H1 (cell line): ENCODE results near the gene RABGAP1. TPM values are rescaled to one million over a fixed set of nuclear protein-coding genes. Genes with fewer than 3 reads are reported as not detected.

Source experiments
- CTCF ChIA-PET: fragments of 300-600 bp; sonication (Branson Sonifier 250); formaldehyde crosslinking; loops from one replicate; lab custom pipeline; 2021; ENCODE audit not compliant: partially characterized antibody; lab: Charles Lee
- POLR2A ChIA-PET: fragments of 300-600 bp; sonication (Branson Sonifier 250); formaldehyde crosslinking; loops from one replicate; lab custom pipeline; 2021; ENCODE audit warnings: inconsistent platforms; ENCODE audit not compliant: partially characterized antibody; lab: Charles Lee
- DNase-seq, 2 experiments: peaks; one replicate each; pipeline versions ENCODE4 v3.0.0 to v3.0.0-alpha.2; 2010 to 2022; ENCODE audit warnings: low spot score in 2 of 2, low read depth in 1 of 2, mixed read lengths in 1 of 2
- FAIRE-seq: peaks from 2 replicates; lab custom pipeline; 2011; peaks lifted over from hg19 to GRCh38; lab: Jason Lieb, UNC
- H2AFZ ChIP-seq: 2 replicates; pipeline ENCODE4 v1.8.1; 2012; ENCODE audit warnings: low read length, inconsistent platforms
- H2AK5ac ChIP-seq: 2 replicates; pipeline ENCODE4 v1.6.1; 2013; ENCODE audit warnings: low read depth, low read length
- H2BK120ac ChIP-seq: replicated peaks from 2 replicates; pipeline ENCODE3; 2013; ENCODE audit warnings: low read depth, low read length, inconsistent platforms
- H2BK12ac ChIP-seq: 2 replicates; pipeline ENCODE4 v1.6.1; 2013; ENCODE audit warnings: low read depth, low read length
- H2BK15ac ChIP-seq: 2 replicates; pipeline ENCODE4 v1.6.1; 2013; ENCODE audit warnings: low read length
- H2BK20ac ChIP-seq: 2 replicates; pipeline ENCODE4 v1.6.1; 2013; ENCODE audit warnings: low read length
- H2BK5ac ChIP-seq: 2 replicates; pipeline ENCODE4 v1.6.1; 2013; ENCODE audit warnings: low read depth, low read length
- H3K14ac ChIP-seq: 2 replicates; pipeline ENCODE4 v1.6.1; 2013; ENCODE audit warnings: inconsistent platforms; ENCODE audit not compliant: insufficient read length
- H3K18ac ChIP-seq: 2 replicates; pipeline ENCODE4 v1.6.1; 2013; ENCODE audit warnings: low read length; ENCODE audit errors: extremely low read depth
- H3K23ac ChIP-seq: 2 replicates; pipeline ENCODE4 v1.6.1; 2013; ENCODE audit warnings: inconsistent platforms; ENCODE audit not compliant: insufficient read length
- H3K23me2 ChIP-seq: 2 replicates; pipeline ENCODE4 v1.6.1; 2013; ENCODE audit warnings: low read depth, low read length
- H3K27ac ChIP-seq: 2 replicates; pipeline ENCODE4 v1.6.1; 2011; ENCODE audit warnings: low read depth, low read length, inconsistent platforms
- H3K27me3 ChIP-seq, 4 experiments: replicated peaks in 1 of 4; 1 replicate in 1 of 4; 2 replicates in 3 of 4; pipeline versions ENCODE4 v1.6.1 to v1.8.1; 2011 to 2013; ENCODE audit warnings: low read length in 3 of 4, mild to moderate bottlenecking in 3 of 4, inconsistent platforms in 2 of 4, mixed read lengths in 2 of 4, moderate library complexity in 1 of 4; ENCODE audit not compliant: control insufficient read depth in 3 of 4, insufficient read depth in 3 of 4; ENCODE audit errors: extremely low read depth in 1 of 4
- H3K36me3 ChIP-seq, 4 experiments: 2 replicates each; pipeline versions ENCODE4 v1.6.1 to v1.8.1; 2011 to 2013; ENCODE audit warnings: mild to moderate bottlenecking in 4 of 4, low read length in 3 of 4, moderate library complexity in 2 of 4, control low read depth in 1 of 4, inconsistent platforms in 1 of 4; ENCODE audit not compliant: insufficient read depth in 4 of 4, control insufficient read depth in 2 of 4
- H3K4ac ChIP-seq: replicated peaks from 2 replicates; pipeline ENCODE3; 2013; ENCODE audit warnings: low read length, low read depth, mixed read lengths, inconsistent platforms; ENCODE audit not compliant: insufficient read length
- H3K4me1 ChIP-seq, 4 experiments: replicated peaks in 1 of 4; 1 replicate in 1 of 4; 2 replicates in 3 of 4; pipeline versions ENCODE4 v1.6.1 to v1.8.1; 2011 to 2013; ENCODE audit warnings: low read length in 3 of 4, inconsistent platforms in 2 of 4, mixed read lengths in 1 of 4; ENCODE audit not compliant: insufficient read depth in 4 of 4, control insufficient read depth in 3 of 4
- H3K4me2 ChIP-seq, 2 experiments: 2 replicates each; pipeline versions ENCODE4 v1.6.1 to v1.8.1; 2011 to 2013; ENCODE audit warnings: low read depth in 2 of 2, low read length in 2 of 2, control low read depth in 1 of 2, inconsistent platforms in 1 of 2, mild to moderate bottlenecking in 1 of 2; ENCODE audit not compliant: insufficient read depth in 1 of 2
- H3K4me3 ChIP-seq, 4 experiments: fragments of 200-600, 300-600 bp in 1 of 4; sonication (generic), shearing (Covaris generic), sonication (Bioruptor Twin) in 1 of 4; 2 replicates each; pipeline versions ENCODE4 v1.5.1 to v1.8.1; 2011 to 2016; ENCODE audit warnings: low read length in 4 of 4, low read depth in 3 of 4, control low read depth in 2 of 4, inconsistent platforms in 2 of 4, mild to moderate bottlenecking in 2 of 4, mixed read lengths in 1 of 4, moderate library complexity in 1 of 4; ENCODE audit not compliant: insufficient read depth in 2 of 4; ENCODE audit errors: extremely low read depth in 1 of 4
- H3K56ac ChIP-seq: replicated peaks from 2 replicates; pipeline ENCODE3; 2013; ENCODE audit warnings: low read depth, mild to moderate bottlenecking, mixed read lengths, low read length, inconsistent platforms; ENCODE audit not compliant: insufficient read length
- H3K79me1 ChIP-seq: 2 replicates; pipeline ENCODE4 v1.6.1; 2013; ENCODE audit warnings: low read depth, low read length, control low read depth
- H3K79me2 ChIP-seq, 2 experiments: 2 replicates each; pipeline versions ENCODE4 v1.6.1 to v1.8.1; 2012 to 2013; ENCODE audit warnings: low read length in 2 of 2, mild to moderate bottlenecking in 2 of 2, inconsistent platforms in 1 of 2; ENCODE audit not compliant: insufficient read depth in 2 of 2, control insufficient read depth in 1 of 2
- H3K9ac ChIP-seq, 4 experiments: replicated peaks in 1 of 4; 1 replicate in 1 of 4; 2 replicates in 3 of 4; pipeline versions ENCODE4 v1.6.1 to v1.8.1; 2011 to 2013; ENCODE audit warnings: low read depth in 3 of 4, low read length in 3 of 4, control low read depth in 2 of 4, mild to moderate bottlenecking in 2 of 4, moderate library complexity in 2 of 4, inconsistent platforms in 1 of 4; ENCODE audit errors: extremely low read depth in 1 of 4
- H3K9me3 ChIP-seq, 2 experiments: 2 replicates each; pipeline versions ENCODE4 v1.6.1 to v1.8.1; 2012 to 2013; ENCODE audit warnings: mild to moderate bottlenecking in 2 of 2, moderate library complexity in 2 of 2, control low read depth in 1 of 2, inconsistent platforms in 1 of 2, low read depth in 1 of 2, low read length in 1 of 2, mixed read lengths in 1 of 2; ENCODE audit not compliant: insufficient read depth in 2 of 2
- H4K20me1 ChIP-seq, 2 experiments: replicated peaks in 1 of 2; 2 replicates each; pipeline versions ENCODE3 to v1.8.1; 2011 to 2013; ENCODE audit warnings: inconsistent platforms in 2 of 2, low read length in 2 of 2, mild to moderate bottlenecking in 1 of 2; ENCODE audit not compliant: insufficient read depth in 2 of 2, control insufficient read depth in 1 of 2
- H4K5ac ChIP-seq: 2 replicates; pipeline ENCODE4 v1.6.1; 2013; ENCODE audit warnings: low read length, low read depth, mixed read lengths, inconsistent platforms; ENCODE audit not compliant: insufficient read length
- H4K8ac ChIP-seq: 2 replicates; pipeline ENCODE4 v1.8.0; 2013; ENCODE audit warnings: mild to moderate bottlenecking, moderate library complexity, low read length, inconsistent platforms; ENCODE audit not compliant: insufficient read depth; ENCODE audit errors: extremely low read depth
- H4K91ac ChIP-seq: replicated peaks from 2 replicates; pipeline ENCODE3; 2013; ENCODE audit warnings: low read length, mixed read lengths, inconsistent platforms; ENCODE audit not compliant: insufficient read length
- BACH1 ChIP-seq: IDR thresholded peaks from 2 replicates; pipeline ENCODE4 v1.6.1; 2012; ENCODE audit warnings: low read length, improper control_type of control experiment
- WGBS, 2 experiments: shearing (Covaris generic) in 1 of 2; methylation state at CpG; one replicate each; pipeline versions ENCODE4 v1.1.6 to v1.1.7; 2013 to 2015; ENCODE audit warnings: low lambda C conversion rate in 2 of 2, mixed read lengths in 2 of 2, inconsistent platforms in 1 of 2, low coverage in 1 of 2, missing lambda C conversion rate in 1 of 2; ENCODE audit not compliant: insufficient replicate concordance in 2 of 2, insufficient coverage in 1 of 2, insufficient read length in 1 of 2; ENCODE audit errors: extremely low coverage in 1 of 2, missing lambda C conversion rate in 1 of 2; 5-methylcytosine and 5-hydroxymethylcytosine counted together
- polyA plus RNA-seq, 7 experiments: library from polyadenylated mRNA; depleted of rRNA in 3 of 7; stranded (reverse) in 5 of 7; unstranded in 2 of 7; fragments of >200 nt in 5 of 7; fragments of 200-250 nt in 2 of 7; gene quantifications; 1 replicate in 5 of 7; 2 replicates in 1 of 7; 4 replicates in 1 of 7; pipeline versions ENCODE4 v1.2.1 to v1.2.3, GENCODE V29; 2011 to 2013; ENCODE audit warnings: missing spikeins in 2 of 7, mixed read lengths in 2 of 7
- total RNA-seq: library from RNA; stranded (reverse); fragmentation: NEBNext Ultra II Directional; extraction: Animal tissue kit (Norgen Biotek cat#: 25700); gene quantifications from 2 replicates; pipeline ENCODE4 v1.2.1, GENCODE V29; 2021

RABGAP1 gene
- total and polyA plus RNA-seq, 2 of the 8 experiments (the other 6 are each of a cell fraction or from before 2014, with no cell fraction given) = 15.7 to 38.3 TPM

DNA sequence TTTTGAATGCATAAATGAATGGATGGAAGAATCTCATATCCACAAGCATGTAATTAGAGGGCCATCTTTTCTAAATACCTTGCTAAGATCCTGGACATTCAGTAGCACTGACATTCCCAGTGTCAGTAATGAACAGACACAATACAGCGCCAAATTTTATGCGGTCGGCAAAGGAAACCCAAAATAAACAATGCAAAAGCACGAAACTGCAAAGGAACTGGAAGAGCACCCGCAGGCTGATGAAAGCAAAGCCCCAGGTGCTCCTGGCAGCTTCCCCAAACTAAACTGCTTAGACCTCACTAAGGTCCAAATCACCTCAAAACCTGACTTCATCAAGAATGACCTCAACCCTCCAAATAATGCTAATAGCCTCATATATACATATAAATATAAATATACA is 194.6 kb downstream of the RABGAP1 start:
- ChIA-PET CTCF (interaction anchor here (0.8 to 1.1 kb wide), 2 partner anchors 9 to 97 kb away, joined by 3 read pairs; no protein-coding TSS in a partner anchor), POLR2A (interaction anchor here (0.5 kb wide), 1 partner anchor 162 kb away, joined by 3 read pairs; no protein-coding TSS in a partner anchor)
- Histone ChIP-seq H3K4me1 (no peaks in the 10 kb centered on the region), H3K9ac (no peak overlapping the region), H2AK5ac (no peak overlapping the region), H3K36me3 (peaks cover 0 to 26% (median 17%) of the 10 kb centered on the region in 4 experiments; a peak in 3 of 8 replicates), H3K9me3 (no peaks in the 10 kb centered on the region), H4K5ac (no peak overlapping the region), H3K79me2 (no peaks in the 10 kb centered on the region), H3K56ac (no peak overlapping the region), H3K18ac (no peak overlapping the region), H3K4ac (no peak overlapping the region), H3K23me2 (no peaks in the 10 kb centered on the region), H2BK12ac (no peak overlapping the region), H2BK15ac (no peak overlapping the region), H3K23ac (no peak overlapping the region), H2BK5ac (no peak overlapping the region), H4K91ac (peak overlapping the region; percentile 36), H3K4me3 (no peak overlapping the region), H4K20me1 (no peaks in the 10 kb centered on the region), H3K27ac (no peak overlapping the region), H3K79me1 (0 out of 2 replicates have a peak, but pooled peaks cover 2% of the 10 kb centered on the region), H3K4me2 (no peak overlapping the region), H4K8ac (no peak overlapping the region), H3K27me3 (no peaks in the 10 kb centered on the region), H3K14ac (no peak overlapping the region), H2BK20ac (no peak overlapping the region), H2AFZ (no peak overlapping the region), H2BK120ac (no peak overlapping the region)
- FAIRE-seq (no peak), DNase-seq (no peak)
- 94% methylated on average over 5 of the region's 5 CpGs; no CpG with 5 or more reads in 1 of the 2 experiments for WGBS, 2 experiments
- no peak for TF ChIP-seq BACH1
